GM18870 (cell line): Measurements from ENCODE around the gene CAPN5.

Source experiments
- ATAC-seq: cut with Tn5 transposase; IDR thresholded peaks from one replicate; pipeline ENCODE4 v1.9.1; 2021; ENCODE audit warnings: moderate library complexity; ENCODE audit not compliant: unreplicated experiment

The CAPN5 gene

GRCh38 chr11:77082838-77083565, 16.2 kb downstream of the CAPN5 start:
- no peak for ATAC-seq

DNA sequence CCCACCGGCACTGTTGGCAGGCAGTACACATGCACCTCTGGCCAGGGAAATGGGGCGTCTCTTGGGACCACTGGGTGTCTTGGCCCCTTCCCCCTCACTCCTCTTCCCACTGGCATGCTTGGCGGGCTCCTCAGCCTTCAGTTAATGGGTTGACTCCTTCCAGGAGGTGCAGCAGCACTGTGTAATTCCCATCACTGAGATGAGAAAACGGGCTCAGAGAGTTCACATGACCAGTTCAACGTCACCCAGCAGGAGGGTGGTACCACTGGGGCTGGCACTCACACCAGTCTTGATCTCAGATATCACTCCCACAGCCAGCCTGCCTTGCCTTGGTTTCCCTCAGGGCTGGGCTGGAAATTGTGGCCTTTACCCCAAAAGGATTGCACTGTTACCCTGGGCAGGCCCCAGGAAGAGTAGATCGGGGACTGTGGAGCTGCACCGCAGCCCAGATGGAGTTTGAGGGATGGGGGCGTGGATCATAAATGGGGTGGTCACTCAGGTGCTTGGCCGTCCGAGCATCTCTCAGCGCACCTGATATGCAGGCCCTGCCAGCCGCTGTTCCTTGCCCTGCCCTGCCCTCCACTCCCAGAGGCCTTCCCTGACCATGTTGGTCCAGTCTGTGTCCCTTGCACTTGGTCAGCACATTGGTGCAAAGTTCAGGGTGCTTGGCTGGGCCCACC, 16.9 kb downstream of the CAPN5 start:
- ATAC-seq: no peak

- no peak for ATAC-seq
Observed at GRCh38 chr11:77084581-77085191, 17.9 kb downstream of the CAPN5 start.

DNA sequence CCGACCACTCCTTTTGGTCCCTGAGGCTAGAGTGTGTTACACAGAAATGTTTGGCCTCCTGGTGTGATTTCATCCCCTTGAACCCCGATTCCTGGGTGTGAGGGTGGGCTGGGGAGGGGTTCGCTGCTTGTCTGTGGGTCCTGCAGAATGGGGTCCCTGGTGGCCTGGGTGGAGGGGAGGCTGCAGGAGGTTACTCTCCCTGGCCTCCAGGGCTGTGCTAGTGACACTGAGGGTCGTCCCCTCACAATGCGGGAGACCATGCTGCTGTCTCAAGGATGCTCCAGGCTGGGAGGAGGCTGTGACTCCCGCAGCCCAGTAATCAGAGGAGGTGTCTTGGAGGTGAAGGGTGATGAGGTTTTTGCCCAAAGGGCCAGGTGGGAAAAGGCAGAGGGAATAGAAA, 18.9 kb downstream of the CAPN5 start:
- ATAC-seq: no peak

GRCh38 chr11:77086521-77087472, 20.0 kb downstream of the CAPN5 start:
- ATAC-seq: no peak

DNA sequence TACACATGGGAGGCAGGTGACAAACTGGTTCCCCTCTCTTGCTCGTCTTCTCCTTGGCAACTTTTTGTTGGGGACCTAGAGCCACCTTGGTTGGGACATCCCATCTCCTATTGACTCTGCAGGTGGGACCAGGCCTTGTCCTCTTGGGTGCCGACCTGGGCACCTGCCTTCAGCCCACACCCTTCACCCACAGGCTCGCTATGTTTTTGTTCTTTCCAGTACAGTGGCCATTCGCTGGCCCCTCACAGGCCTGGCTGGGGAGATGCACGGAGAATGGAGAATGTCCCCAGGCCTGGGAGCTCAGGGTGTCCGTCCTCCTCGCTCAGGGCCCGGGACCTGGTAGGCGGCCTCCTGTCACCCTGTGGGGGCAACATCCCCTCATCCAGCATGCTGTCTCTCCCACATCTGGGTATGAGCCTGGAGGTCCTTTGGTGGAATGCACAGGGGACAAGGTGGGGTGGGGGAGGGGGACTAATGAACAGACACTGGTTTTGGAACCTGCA, 21.0 kb downstream of the CAPN5 start:
- ATAC-seq: no peak

- no peak for ATAC-seq
Observed at GRCh38 chr11:77088236-77089003, 21.6 kb downstream of the CAPN5 start.

DNA sequence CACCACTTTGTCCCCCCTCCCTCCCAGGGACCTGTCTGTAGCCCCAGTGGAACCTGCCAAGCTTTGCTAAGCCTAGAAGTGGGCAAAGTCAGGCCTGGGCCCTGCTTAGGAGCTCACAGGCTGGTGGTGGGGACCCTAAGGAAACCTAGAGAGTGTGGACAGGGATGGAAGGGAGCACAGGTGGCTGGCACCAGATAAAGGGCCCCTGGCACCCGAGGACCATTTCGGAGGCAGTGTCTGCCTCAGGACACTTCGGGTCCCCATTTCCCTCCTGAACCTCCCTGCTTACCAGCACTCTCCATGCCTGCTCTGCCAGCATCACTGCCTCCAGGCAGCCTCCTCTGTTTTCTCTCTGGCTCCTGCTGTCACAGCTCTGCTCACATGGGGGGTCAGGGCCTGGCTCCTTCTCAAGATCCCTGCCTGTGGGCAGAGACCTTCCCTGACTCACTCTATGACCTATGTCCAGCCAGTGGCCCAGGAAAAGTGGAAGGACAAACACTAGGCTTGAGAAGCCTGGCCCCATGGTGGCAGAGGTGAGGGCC, 22.3 kb downstream of the CAPN5 start:
- ATAC-seq: no peak

DNA sequence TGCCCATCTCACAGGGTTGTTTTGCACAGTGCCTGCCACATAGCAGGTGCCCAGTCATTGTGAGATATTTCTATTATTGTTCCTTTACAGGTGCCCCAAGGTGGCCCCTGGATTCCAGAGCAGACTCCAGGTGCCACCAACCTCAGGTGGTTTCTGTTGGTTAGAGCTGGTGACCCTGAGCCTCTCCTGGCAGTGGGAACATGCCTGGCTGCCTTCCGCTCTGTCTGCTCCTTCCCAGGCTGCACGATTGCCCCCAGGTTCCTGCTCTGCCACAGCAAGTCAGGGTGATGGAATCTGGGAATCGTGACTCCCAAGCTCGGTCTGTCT, 23.2 kb downstream of the CAPN5 start:
- ATAC-seq: no peak

DNA sequence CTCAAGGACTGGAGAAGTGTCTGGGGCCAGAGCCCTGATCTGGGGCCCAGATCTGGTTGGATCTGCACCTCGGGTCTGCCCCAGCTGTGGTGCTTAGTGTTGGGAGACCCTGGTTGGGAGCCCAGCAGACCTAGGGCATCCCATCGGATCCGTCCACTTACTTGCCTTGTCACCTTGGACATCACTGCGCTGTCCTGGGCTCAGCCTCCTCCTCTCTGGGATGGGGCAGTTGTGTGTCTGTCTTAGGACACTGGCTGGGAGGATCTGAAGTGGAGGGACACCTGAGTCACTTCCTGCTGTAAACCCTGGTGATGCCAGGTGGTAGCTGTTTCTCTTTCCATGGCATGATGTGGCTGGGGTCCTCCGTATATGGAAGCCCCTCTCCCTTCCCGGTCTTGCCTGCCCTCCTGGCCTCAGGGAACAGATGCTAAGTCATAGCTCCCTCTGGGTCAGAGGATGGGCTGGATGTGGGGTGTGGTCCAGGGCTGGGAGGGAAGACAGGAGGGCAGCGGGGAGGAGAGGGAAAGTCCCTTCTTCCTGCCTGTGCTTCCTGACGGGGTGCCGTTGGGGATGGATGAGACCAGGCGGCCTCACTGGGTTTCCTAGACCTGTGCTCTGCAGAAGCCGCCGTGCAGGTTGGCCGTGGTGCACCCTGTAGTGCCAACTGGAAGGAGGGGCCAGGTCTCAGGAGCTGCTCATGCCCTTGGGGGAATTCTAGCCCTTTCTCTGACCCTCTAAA, 23.8 kb downstream of the CAPN5 start:
- ATAC-seq: no peak

- ATAC-seq: peak; percentile 78
Observed at GRCh38 chr11:77091146-77091940, 24.6 kb downstream of the CAPN5 start.

DNA sequence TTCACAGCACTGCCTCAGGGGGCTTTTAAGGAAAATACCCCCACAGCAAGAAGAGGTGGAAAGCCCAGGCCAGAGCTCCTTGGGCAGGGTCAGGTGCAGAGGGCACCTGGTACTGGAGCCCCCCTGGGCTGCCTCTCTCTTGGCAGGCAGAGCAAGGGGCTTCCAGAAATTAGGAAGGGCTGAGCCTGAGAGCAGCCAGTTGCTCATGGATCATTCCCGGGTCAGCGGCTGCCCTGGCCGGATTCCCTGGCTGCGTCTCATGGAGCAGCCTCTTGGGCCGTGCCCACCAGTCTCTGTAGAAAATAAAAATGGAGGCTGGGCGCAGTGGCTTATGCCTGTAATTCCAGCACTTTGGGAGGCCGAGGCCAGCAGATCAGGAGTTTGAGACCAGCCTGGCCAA, 25.6 kb downstream of the CAPN5 start:
- ATAC-seq: no peak

DNA sequence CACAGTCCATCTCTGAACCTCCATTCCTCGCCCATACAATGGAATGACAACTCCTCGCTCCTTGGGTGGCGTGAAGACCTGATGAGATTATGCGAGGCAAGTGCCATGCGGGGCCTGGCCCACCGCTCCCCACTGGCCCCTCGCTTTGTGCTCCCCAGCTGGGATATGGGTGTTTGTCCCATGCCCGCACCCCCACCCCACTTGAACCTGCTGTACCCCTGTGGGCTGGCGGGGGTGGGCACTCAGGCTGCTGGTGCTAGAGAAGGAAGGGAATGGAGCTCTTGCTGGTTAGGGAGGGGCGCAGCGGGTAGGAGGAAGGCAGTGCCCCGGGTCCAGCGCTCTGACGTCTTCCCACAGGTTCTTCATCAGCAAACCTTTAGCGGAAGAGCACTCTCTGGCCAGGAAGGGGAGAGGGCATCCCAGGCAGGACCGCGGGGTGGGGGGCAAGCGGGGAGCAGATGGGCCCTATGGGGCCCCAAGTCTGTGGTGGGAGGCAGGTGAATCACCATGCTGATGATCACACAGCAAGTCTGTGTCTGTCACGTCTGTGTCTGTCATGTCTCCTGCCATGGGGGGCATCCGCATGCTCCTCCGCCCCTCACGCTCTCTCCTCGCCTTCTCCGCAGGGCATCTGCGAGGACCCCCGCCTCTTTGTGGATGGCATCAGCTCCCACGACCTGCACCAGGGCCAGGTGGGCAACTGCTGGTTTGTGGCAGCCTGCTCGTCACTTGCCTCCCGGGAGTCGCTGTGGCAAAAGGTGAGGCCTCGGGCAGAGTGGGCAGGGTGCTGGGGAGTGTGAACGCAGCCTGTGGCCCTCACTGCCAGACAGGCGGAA, 26.5 kb downstream of the CAPN5 start:
- ATAC-seq: no peak

- no peak for ATAC-seq
Observed at GRCh38 chr11:77093987-77094840, 27.4 kb downstream of the CAPN5 start.

GRCh38 chr11:77094841-77095365, 28.1 kb downstream of the CAPN5 start:
- ATAC-seq: no peak
